NT2/D1 (cell line): ENCODE measurements around the gene IGLL5.
A peak's percentile ranks its signal among the peaks of the same experiment; 100 is the strongest.

ENCODE experiments used
- DNase-seq: peaks from one replicate; pipeline ENCODE4 v3.0.0-alpha.2; 2011; ENCODE audit warnings: low read depth, low spot score
- H3K27me3 ChIP-seq: 2 replicates; pipeline ENCODE4 v1.6.0; 2011; ENCODE audit warnings: mild to moderate bottlenecking; ENCODE audit not compliant: insufficient read length, insufficient read depth
- H3K36me3 ChIP-seq: 2 replicates; pipeline ENCODE4 v1.6.1; 2011; ENCODE audit warnings: mild to moderate bottlenecking, low read length, mixed read lengths; ENCODE audit not compliant: insufficient read depth, insufficient read length
- H3K4me1 ChIP-seq: 2 replicates; pipeline ENCODE4 v1.5.1; 2011; ENCODE audit not compliant: insufficient read depth, insufficient read length
- H3K4me3 ChIP-seq: 2 replicates; pipeline ENCODE4 v1.5.1; 2011; ENCODE audit warnings: low read depth; ENCODE audit not compliant: insufficient read length
- H3K9ac ChIP-seq: 2 replicates; pipeline ENCODE4 v1.6.0; 2011; ENCODE audit warnings: low read depth; ENCODE audit not compliant: insufficient read length
- H3K9me3 ChIP-seq: 2 replicates; pipeline ENCODE4 v1.5.1; 2011; ENCODE audit warnings: mild to moderate bottlenecking, low read length; ENCODE audit not compliant: insufficient read depth
- SUZ12 ChIP-seq: IDR thresholded peaks from 2 replicates; pipeline ENCODE4 v1.6.1; 2011; ENCODE audit not compliant: insufficient read length, insufficient read depth; ENCODE audit errors: extremely low read depth
- YY1 ChIP-seq: IDR thresholded peaks from 2 replicates; pipeline ENCODE4 v1.6.1; 2011; ENCODE audit not compliant: insufficient read length, insufficient read depth
- ZNF274 ChIP-seq: IDR thresholded peaks from 2 replicates; pipeline ENCODE4 v1.6.1; 2011; ENCODE audit warnings: mild to moderate bottlenecking, low read depth, low read length

The IGLL5 gene

GRCh38 chr22:22941831-22942510 lies 54.4 kb downstream of the IGLL5 start:
- H3K4me1 ChIP-seq, result no peaks in the 10 kb centered on the region
- no peak overlapping the region for H3K9ac ChIP-seq
- no peak for DNase-seq

GRCh38 chr22:22942511-22943329 lies 55.1 kb downstream of the IGLL5 start:
- Histone ChIP-seq H3K4me3 (no peak overlapping the region), H3K9ac (no peak overlapping the region), H3K9me3 (no peaks in the 10 kb centered on the region), H3K27me3 (peaks cover 95% of the 10 kb centered on the region), H3K4me1 (no peaks in the 10 kb centered on the region), H3K36me3 (no peaks in the 10 kb centered on the region)
- peak; percentile 46 for DNase-seq
- TF ChIP-seq ZNF274, result no peak
- no peak for TF ChIP-seq YY1
- no peak for TF ChIP-seq SUZ12

More at GRCh38 chr22:22941831-22942510, 54.4 kb downstream of the IGLL5 start:
- no peak overlapping the region for H3K4me3 ChIP-seq
- TF ChIP-seq SUZ12, result no peak
- TF ChIP-seq YY1, result no peak
- TF ChIP-seq ZNF274, result no peak
- no peaks in the 10 kb centered on the region for H3K9me3 ChIP-seq
- peaks cover 94% of the 10 kb centered on the region for H3K27me3 ChIP-seq
- H3K36me3 ChIP-seq, result no peaks in the 10 kb centered on the region

- TF ChIP-seq SUZ12 (no peak), YY1 (no peak), ZNF274 (no peak)
- H3K9me3 ChIP-seq, result no peaks in the 10 kb centered on the region
- DNase-seq, result no peak
- H3K36me3 ChIP-seq, result no peaks in the 10 kb centered on the region
- no peak overlapping the region for H3K4me3 ChIP-seq
- no peak overlapping the region for H3K9ac ChIP-seq
- H3K27me3 ChIP-seq, result peaks cover 93% of the 10 kb centered on the region
- H3K4me1 ChIP-seq, result no peaks in the 10 kb centered on the region
Observed at GRCh38 chr22:22943521-22944267, 56.1 kb downstream of the IGLL5 start.

- TF ChIP-seq SUZ12 (no peak), ZNF274 (no peak), YY1 (no peak)
- Histone ChIP-seq H3K27me3 (peaks cover 93% of the 10 kb centered on the region), H3K4me3 (no peak overlapping the region), H3K9ac (no peak overlapping the region), H3K4me1 (no peaks in the 10 kb centered on the region), H3K9me3 (no peaks in the 10 kb centered on the region), H3K36me3 (no peaks in the 10 kb centered on the region)
- DNase-seq, result no peak
Observed at GRCh38 chr22:22944268-22944985, 56.8 kb downstream of the IGLL5 start.

GRCh38 chr22:22945195-22945594 lies 57.6 kb downstream of the IGLL5 start:
- Histone ChIP-seq H3K9ac (no peak overlapping the region), H3K9me3 (no peaks in the 10 kb centered on the region), H3K36me3 (no peaks in the 10 kb centered on the region), H3K4me3 (no peak overlapping the region), H3K4me1 (no peaks in the 10 kb centered on the region), H3K27me3 (peaks cover 93% of the 10 kb centered on the region)
- no peak for DNase-seq
- TF ChIP-seq SUZ12, result no peak
- TF ChIP-seq ZNF274, result no peak
- no peak for TF ChIP-seq YY1
